Endothelial cell of umbilical vein (primary cell): ENCODE measurements around the gene RETREG3. TPM values are rescaled to one million over a fixed set of nuclear protein-coding genes. Genes with fewer than 3 reads are reported as not detected.

ENCODE experiments used
- BruUV-seq: library from RNA; stranded (reverse); fragments of 400-500 nt; replicated peaks from 2 replicates; lab custom pipeline; 2021; lab: Mats Ljungman, UMichigan
- CTCF ChIA-PET: fragments of 300-600, 350-600 bp; sonication (Branson Sonifier 250); formaldehyde crosslinking; loops from one replicate; lab custom pipeline; 2021; ENCODE audit warnings: antibody characterized with exemption, inconsistent platforms; lab: Charles Lee
- POLR2A ChIA-PET: fragments of 300-600, 350-600 bp; sonication (Branson Sonifier 250); formaldehyde crosslinking; loops from one replicate; lab custom pipeline; 2021; ENCODE audit warnings: antibody characterized with exemption, inconsistent platforms; lab: Charles Lee
- DNase-seq: peaks from one replicate; pipeline ENCODE4 v3.0.0-alpha.2; 2011; ENCODE audit warnings: low read depth, low spot score
- FAIRE-seq: peaks from 2 replicates; lab custom pipeline; 2011; peaks lifted over from hg19 to GRCh38; lab: Jason Lieb, UNC
- H2AFZ ChIP-seq: 2 replicates; pipeline ENCODE4 v1.6.0; 2012; ENCODE audit warnings: low read depth, low read length, control low read depth, inconsistent platforms
- H3K27ac ChIP-seq: 2 replicates; pipeline ENCODE4 v1.5.1; 2011; ENCODE audit warnings: low read depth, mild to moderate bottlenecking, control low read depth, low read length, moderate library complexity; ENCODE audit not compliant: insufficient read depth
- H3K27me3 ChIP-seq, 2 experiments: 2 replicates each; pipeline versions ENCODE4 v1.6.0 to v1.6.1; 2011; ENCODE audit warnings: low read length in 2 of 2, mixed read lengths in 1 of 2; ENCODE audit not compliant: control insufficient read depth in 2 of 2, insufficient read depth in 2 of 2
- H3K36me3 ChIP-seq, 2 experiments: 2 replicates in 1 of 2; 3 replicates in 1 of 2; pipeline ENCODE4 v1.5.1; 2011; ENCODE audit warnings: low read length in 2 of 2, mild to moderate bottlenecking in 1 of 2, moderate library complexity in 1 of 2; ENCODE audit not compliant: control insufficient read depth in 2 of 2, insufficient read depth in 2 of 2; ENCODE audit errors: extremely low read depth in 1 of 2
- H3K4me1 ChIP-seq: 3 replicates; pipeline ENCODE4 v1.5.1; 2011; ENCODE audit warnings: mild to moderate bottlenecking, low read length; ENCODE audit not compliant: control insufficient read depth, insufficient read depth; ENCODE audit errors: extremely low read depth
- H3K4me2 ChIP-seq: 2 replicates; pipeline ENCODE4 v1.6.1; 2011; ENCODE audit warnings: low read length, control low read depth, mixed read lengths; ENCODE audit not compliant: insufficient read depth
- H3K4me3 ChIP-seq, 3 experiments: fragments of 200-600 bp in 1 of 3; sonication (generic), shearing (Covaris generic) in 1 of 3; replicated peaks in 1 of 3; 2 replicates each; pipeline ENCODE4 v1.5.1; 2011 to 2016; ENCODE audit warnings: control low read depth in 3 of 3, low read length in 3 of 3, mild to moderate bottlenecking in 2 of 3, inconsistent platforms in 1 of 3, low read depth in 1 of 3, moderate library complexity in 1 of 3; ENCODE audit not compliant: insufficient read depth in 1 of 3
- H3K79me2 ChIP-seq: 2 replicates; pipeline ENCODE4 v1.6.0; 2012; ENCODE audit warnings: low read length, inconsistent platforms; ENCODE audit not compliant: control insufficient read depth, insufficient read depth
- H3K9ac ChIP-seq: replicated peaks from 2 replicates; pipeline ENCODE3; 2011; ENCODE audit warnings: low read length, control low read depth; ENCODE audit not compliant: insufficient read depth; ENCODE audit errors: extremely low read depth
- H3K9me1 ChIP-seq: replicated peaks from 3 replicates; pipeline ENCODE4 v1.6.0; 2011; ENCODE audit warnings: mild to moderate bottlenecking, low read length; ENCODE audit not compliant: control insufficient read depth, insufficient read depth; ENCODE audit errors: extremely low read depth
- H3K9me3 ChIP-seq: replicated peaks from 2 replicates; pipeline ENCODE4 v1.5.1; 2012; ENCODE audit warnings: low read length, inconsistent platforms; ENCODE audit not compliant: control insufficient read depth, insufficient read depth
- H4K20me1 ChIP-seq: replicated peaks from 2 replicates; pipeline ENCODE3; 2011; ENCODE audit warnings: mild to moderate bottlenecking, low read length; ENCODE audit not compliant: control insufficient read depth, insufficient read depth; ENCODE audit errors: extremely low read depth
- CTCF ChIP-seq, 2 donors: IDR thresholded peaks; 1 replicate in 1 of 2; 2 replicates in 1 of 2; pipeline ENCODE4 v1.5.1; 2011; ENCODE audit warnings: low read length in 2 of 2, mild to moderate bottlenecking in 2 of 2, moderate library complexity in 2 of 2, control low read depth in 1 of 2, inconsistent platforms in 1 of 2, low read depth in 1 of 2; ENCODE audit not compliant: insufficient read depth in 1 of 2; ENCODE audit errors: extremely low read depth in 1 of 2
- EZH2 ChIP-seq: IDR thresholded peaks from 2 replicates; pipeline ENCODE4 v1.6.1; 2012; ENCODE audit warnings: borderline replicate concordance, low read depth, mild to moderate bottlenecking, moderate library complexity, low read length, inconsistent platforms; ENCODE audit not compliant: severe bottlenecking
- FOS ChIP-seq: IDR thresholded peaks from 2 replicates; pipeline ENCODE4 v1.6.1; 2011; ENCODE audit warnings: mild to moderate bottlenecking, low read length, moderate library complexity, borderline replicate concordance; ENCODE audit not compliant: insufficient read depth
- GATA2 ChIP-seq: IDR thresholded peaks from 2 replicates; pipeline ENCODE4 v1.7.0; 2011; ENCODE audit warnings: low read depth, mild to moderate bottlenecking, moderate library complexity, mixed read lengths, low read length; ENCODE audit not compliant: insufficient read length, insufficient read depth
- JUN ChIP-seq: IDR thresholded peaks from 2 replicates; pipeline ENCODE4 v1.6.1; 2011; ENCODE audit warnings: borderline replicate concordance, low read depth; ENCODE audit not compliant: insufficient read length, insufficient read depth
- MAX ChIP-seq: IDR thresholded peaks from 2 replicates; pipeline ENCODE4 v1.6.1; 2011; ENCODE audit not compliant: insufficient read depth, insufficient read length
- MYC ChIP-seq: IDR thresholded peaks from one replicate; pipeline ENCODE4 v1.6.1; 2011; ENCODE audit warnings: mild to moderate bottlenecking, low read depth, low read length
- POLR2A ChIP-seq: IDR thresholded peaks from 2 replicates; pipeline ENCODE4 v1.6.1; 2012; ENCODE audit warnings: low read depth, mild to moderate bottlenecking, control low read depth, low read length
- POLR2AphosphoS5 ChIP-seq: IDR thresholded peaks from 2 replicates; pipeline ENCODE4 v1.6.1; 2012; ENCODE audit warnings: low read depth, mild to moderate bottlenecking, control low read depth, low read length, moderate library complexity; ENCODE audit not compliant: insufficient read depth
- dilution Hi-C: fragments of 300-500 bp; cut with MboI; formaldehyde crosslinking; loops from one replicate; pipeline ENCODE4 v1.15.0; 2019; ENCODE audit warnings: low sequenced_read_pairs; ENCODE audit not compliant: extremely low pct_ligation_motif_present
- intact Hi-C: fragments of 100-400 bp; cut with micrococcal nuclease; formaldehyde crosslinking; loops from one replicate; pipeline ENCODE4 v1.10.0; 2022
- polyA plus RNA-seq, 4 experiments: library from polyadenylated mRNA; depleted of rRNA in 3 of 4; stranded (reverse) in 3 of 4; unstranded in 1 of 4; fragments of >200 nt; gene quantifications; 2 replicates each; pipeline versions ENCODE4 v1.2.1 to v1.2.3, GENCODE V29; 2011 to 2012; ENCODE audit warnings: missing spikeins in 1 of 4
- total RNA-seq: library from RNA; stranded (reverse); gene quantifications from 2 replicates; pipeline ENCODE4 v1.2.3, GENCODE V29; 2021

RETREG3 gene
- total and polyA plus RNA-seq, 2 donors (not counting 3 experiments of a cell fraction or from before 2014, with no cell fraction given), result 36.2 to 53.4 TPM

GRCh38 chr17:42543190-42544079 lies 65.7 kb downstream of the RETREG3 start:
- TF ChIP-seq POLR2AphosphoS5 (no peak), EZH2 (no peak), CTCF (IDR thresholded peaks at IDR 0.05; ENCODE audit: extremely low read depth in 1 of 2, insufficient read depth in 1 of 2, low read depth in 1 of 2, low read length in 2 of 2) (no peak), GATA2 (no peak), MAX (no peak), FOS (no peak), POLR2A (no peak), MYC (no peak), JUN (no peak)
- Histone ChIP-seq H3K4me1 (peaks cover 9% of the 10 kb centered on the region), H4K20me1 (no peaks in the 10 kb centered on the region), H3K79me2 (no peaks in the 10 kb centered on the region), H3K9me3 (no peaks in the 10 kb centered on the region), H3K27ac (no peak overlapping the region), H3K4me3 (no peak overlapping the region), H2AFZ (no peak overlapping the region), H3K4me2 (no peak overlapping the region), H3K36me3 (peaks cover 2 to 10% of the 10 kb centered on the region in 2 experiments), H3K9ac (no peak overlapping the region), H3K27me3 (no peaks in the 10 kb centered on the region), H3K9me1 (no peaks in the 10 kb centered on the region)
- no TSS peak for BruUV-seq
- FAIRE-seq (no peak), DNase-seq (no peak)
- intact Hi-C loops (no loop called here), dilution Hi-C loops (no loop called here)
- POLR2A ChIA-PET, result no interaction called here
- CTCF ChIA-PET, result no interaction called here
